Left hindlimb (tissue), 1 donor: ENCODE data around the gene SZT2.

Experiments
- DNase-seq: peaks from one replicate; pipeline ENCODE4 v3.0.0-alpha.2; 2018

The SZT2 gene

DNA sequence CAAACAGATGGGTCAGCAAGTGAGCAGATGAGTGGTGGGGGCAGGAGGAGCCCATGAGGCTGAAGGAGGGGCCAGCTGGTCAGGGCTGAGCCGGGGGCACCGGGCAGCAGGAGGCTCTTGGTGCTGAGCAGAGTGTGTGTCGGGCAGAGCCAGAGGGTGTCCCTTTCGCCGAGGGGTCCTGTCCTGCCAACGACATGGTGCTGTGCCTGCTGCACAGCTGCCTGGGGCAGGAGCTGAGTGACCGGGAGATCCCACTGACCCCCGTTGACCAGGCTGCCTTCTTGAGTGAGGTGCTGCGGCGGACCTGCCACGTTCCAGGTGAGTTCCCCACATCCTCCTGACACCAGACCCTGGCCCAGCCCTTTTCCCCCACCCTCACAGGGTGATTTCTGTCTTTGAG lies 36.5 kb downstream of the SZT2 start:
- DNase-seq, result no peak

DNA sequence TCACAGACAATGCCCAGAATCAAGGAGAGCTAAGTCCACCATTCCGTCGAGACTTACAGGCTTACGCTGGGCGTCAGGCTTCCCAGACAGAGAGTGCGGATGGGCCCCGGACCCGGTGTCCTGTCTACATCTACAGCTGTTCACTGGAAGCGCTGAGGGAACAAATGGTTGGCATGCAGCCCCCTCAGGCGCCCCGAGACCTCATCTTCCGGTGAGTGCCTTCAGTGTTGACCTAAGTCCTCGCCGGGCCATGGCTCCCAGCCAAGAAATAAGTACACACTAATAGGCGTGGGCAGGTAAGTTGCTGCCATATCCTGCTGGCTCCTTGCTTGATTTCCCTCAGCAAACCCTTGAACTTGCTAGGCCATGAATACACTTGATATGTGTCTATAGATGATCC lies 37.8 kb downstream of the SZT2 start:
- DNase-seq, result no peak

DNA sequence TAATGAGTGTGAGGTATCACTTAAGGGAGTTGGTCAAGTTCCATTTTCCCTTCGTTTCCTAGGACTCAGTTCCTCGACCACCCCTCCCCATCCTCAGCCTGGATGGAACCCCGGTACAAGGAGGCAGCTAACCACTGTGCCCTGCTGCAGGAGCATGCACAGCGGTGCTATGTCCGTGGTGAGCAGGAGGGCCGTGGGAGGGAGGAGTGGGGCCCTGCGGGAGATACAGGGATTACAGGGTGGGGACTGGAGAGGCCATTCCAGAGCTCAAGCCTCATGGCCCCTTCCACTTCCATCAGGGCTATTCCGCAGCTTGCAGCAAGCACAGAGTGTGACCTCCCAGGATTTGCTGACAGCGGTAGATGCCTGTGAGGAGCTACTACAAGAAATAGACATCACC lies 38.2 kb downstream of the SZT2 start:
- no peak for DNase-seq

DNA sequence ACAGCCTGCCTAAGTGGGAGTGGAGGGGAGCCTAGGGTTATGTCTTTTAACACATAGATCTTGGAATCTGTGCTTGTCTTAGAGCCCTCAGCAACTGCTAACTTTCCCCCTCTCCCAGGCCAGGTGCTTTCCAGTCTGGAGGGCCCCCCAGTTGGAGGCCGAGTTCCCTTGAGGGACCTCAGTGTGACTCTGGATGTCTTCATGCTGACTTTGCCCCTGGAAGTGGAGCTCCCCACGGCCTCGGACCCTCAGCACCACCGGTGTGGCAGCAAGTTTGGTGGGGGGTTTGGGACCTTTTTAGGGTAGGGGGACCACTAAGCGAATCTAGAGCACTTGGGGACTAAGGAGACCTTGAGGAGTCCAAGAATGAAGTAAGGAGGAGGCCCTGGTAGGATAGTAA lies 41.1 kb downstream of the SZT2 start:
- peak; percentile 6 for DNase-seq

DNA sequence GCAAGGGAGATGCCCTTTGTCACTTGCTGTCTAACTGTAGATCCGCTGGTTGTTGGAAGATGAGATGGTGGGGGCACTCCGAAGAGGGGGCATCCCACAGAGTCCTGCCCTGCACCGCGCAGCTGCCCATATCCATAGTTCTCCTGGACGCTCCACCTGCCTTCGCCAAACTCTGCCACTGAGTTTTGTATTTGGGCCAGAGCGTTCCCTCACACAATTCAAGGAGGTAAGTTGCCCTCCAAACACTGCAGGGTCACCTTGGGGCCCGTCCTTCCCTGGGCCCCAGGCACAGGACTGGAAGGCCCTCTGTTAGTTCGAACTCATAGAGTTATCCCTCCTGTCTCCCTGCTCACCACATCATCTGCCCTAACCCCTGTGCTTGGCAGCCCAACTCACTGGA lies 42.0 kb downstream of the SZT2 start:
- no peak for DNase-seq

DNA sequence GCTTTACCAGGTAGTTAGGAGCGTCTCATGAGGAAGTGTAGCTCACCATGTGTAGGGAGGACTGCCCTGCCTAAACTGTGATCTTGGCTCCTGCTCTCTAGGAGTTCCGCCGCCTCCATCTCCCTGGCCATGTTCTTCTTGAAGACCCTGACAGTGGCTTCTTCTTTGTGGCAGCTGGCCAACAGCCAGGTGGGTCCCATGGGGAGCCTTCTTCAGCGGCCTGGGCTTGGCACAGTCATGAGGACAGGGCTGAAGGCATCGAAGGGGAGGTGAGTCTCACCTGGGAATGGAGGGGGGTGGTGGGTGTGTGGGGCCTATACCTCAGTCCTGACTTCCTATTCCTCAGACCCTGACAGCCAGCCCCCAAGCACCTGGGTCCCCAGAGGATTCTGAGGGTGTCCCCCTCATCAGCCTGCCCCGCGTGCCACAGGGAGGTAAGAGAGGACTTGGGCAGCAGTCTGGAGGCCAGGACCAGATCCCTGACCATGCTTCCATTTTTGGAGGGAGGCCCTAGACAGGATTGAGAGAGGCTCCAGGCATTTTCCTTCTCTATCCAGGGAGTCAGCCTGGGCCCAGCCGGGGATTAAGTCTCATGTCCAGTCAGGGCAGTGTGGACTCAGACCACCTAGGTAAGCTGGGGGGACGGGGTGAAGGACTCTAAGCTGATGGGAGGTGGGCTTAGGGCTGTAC lies 42.6 kb downstream of the SZT2 start:
- peak; percentile 19 for DNase-seq

DNA sequence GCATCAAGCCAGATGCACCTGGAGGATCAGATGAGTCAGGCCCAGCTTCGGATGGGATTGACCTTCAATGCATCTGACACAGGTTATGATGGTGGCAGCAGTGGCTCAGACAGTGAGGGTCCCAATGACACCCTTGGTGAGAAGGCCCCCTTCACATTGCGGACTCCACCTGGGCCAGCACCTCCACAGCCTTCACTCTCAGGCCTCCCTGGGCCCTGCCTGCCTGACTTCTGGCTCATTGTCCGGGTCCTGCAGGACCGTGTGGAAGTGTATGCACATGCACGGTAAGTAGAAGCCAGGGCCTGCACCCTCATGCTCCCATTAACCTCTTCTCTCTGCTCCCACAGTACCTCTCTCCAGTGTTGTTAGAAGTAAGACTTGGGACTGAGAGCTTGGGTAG lies 43.2 kb downstream of the SZT2 start:
- DNase-seq, result peak; percentile 16

DNA sequence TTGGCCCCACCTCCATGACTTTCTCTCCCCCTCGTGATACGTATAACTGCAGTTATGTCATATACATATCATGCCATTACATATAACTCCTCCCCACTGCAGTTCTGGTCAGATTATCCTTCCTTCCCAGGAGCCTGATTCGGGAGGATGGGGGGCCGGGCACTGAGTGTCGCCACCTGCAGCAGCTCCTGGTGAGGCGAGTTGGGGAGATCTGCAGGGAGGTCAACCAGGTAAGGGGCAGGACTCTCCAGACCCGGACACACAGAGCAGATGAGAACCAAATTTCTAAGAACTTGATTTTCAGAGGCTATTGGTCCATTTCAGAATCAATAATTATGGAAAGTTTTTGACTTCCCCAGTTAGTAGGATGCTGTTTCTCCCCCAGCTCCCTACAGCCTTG lies 44.6 kb downstream of the SZT2 start:
- DNase-seq, result peak; percentile 17

DNA sequence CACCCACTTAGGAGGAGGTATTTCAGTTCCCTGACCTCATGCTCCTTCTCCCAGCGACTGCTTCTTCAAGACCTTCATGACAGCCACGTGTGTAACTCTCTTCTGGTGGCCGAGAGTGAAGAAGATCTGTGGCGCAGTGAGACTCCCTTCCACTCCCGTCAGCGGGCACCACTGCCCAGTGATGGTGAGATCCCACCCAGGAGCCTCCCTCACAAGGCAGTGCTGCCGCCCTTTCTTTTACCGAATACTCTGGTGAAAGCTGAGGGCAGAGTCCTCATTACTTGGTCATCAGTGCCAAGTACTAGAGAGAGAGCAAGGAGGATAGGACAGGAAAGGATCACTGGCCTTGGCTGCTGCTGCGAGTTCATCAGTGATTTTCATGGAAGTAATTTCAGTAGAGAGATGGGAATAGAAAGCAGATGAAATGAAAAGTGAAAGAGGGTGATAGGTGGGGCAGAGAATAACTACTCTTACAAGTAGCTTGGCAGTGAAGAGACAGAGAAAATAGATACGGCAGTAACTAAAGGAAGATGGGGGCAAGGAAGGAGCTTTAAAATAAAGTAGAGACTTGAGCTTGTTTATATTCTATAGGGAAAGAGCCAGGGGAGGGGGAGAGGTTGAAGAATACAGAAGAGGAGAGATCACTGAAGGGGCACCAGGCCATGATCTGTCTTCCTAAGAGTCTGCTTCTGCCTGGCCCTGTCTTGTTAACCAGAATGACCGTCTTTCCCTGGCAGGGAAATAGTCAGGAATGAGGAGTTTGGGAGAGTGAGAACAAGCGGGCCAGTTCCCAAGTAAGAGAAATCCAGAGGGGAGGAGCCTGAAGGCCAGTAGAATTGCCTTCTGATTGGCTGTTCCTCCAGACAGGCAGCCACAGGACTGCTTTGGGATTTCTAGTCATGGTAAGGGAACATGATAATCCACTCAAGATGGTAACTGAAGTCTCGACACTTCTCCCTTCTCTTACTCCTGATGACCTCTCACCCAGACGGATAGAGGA lies 45.7 kb downstream of the SZT2 start:
- peak; percentile 45 for DNase-seq

DNA sequence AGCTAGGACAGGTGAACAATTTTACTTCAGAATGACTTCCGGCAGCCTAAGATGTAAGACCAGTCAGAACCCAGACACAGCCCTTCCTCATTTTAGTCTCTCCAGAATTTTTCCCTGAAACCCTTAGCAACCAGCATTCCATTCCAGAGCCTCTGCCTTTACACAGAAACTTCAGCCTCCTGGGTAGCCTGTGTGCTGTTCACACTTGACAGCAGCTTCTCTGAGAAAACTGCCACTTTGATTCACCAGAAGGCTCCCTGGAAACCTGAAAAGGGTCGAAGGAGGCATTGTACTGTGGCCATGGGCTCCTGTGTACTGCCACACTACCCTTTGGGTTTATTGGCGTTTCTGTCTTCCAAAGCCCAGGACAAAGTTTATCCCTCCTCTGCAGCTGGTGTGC lies 46.7 kb downstream of the SZT2 start:
- DNase-seq, result no peak

DNA sequence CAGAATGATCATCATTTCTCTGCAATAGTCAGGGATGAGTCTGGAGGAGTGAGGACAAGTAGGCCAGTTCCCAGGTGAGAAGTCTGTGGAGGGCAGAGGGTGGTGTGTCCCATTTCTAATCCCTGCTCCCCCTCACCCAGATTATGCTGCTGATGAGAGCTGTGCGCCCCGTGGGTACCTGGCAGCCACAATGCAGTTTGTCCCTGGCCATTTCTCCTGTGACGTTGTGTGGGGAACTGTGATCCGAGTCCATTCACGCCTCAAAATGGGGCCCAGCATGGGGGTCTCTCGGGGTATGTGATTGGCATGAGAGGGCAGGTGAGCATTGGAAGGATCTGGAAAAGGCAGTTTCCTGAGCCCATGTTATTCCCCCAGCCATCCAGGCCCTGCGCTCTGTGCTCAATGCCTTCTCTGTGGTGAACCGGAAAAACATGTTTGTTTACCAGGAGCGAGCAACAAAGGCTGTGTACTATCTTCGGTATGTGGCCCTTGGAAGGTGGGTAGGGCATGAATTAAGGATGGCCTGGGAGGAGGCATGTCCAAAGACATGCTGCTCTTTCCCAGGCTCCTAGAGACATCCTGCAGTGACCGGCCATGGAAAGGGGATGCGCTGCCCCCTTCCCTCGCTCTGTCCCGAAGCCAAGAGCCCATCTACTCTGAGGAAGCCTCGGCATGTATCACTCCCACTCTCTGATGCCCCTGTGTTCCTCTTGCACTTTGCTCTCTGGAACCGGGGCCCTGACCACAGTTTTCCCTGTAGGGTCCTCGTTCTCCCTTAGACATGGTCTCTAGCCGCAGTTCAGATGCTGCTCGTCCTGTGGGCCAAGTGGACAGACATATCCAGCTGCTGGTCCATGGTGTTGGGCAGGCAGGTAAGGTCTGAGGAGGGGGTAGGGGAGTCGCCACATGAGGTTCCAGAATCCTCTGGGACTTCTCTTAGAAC lies 47.6 kb downstream of the SZT2 start:
- DNase-seq, result peak; percentile 13

DNA sequence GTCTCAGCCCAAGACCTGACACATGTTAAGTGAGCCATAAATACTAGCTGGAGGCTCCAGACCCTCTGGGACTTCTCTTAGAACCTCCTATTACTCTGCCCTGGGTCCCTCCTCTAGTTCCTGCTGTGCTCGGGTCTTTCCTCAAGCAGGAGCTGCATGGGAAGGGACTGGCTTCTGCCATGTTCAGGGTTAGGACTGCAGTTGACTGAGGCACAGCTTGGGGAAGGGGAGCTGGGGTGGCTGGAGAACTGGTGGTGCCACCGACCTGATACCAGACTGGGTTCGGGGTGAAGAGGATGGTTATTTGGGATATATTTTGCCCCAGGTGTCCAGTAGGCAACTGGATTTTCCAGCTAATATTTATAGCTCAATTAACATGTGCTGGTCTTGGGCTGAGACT lies 48.3 kb downstream of the SZT2 start:
- peak; percentile 12 for DNase-seq

DNA sequence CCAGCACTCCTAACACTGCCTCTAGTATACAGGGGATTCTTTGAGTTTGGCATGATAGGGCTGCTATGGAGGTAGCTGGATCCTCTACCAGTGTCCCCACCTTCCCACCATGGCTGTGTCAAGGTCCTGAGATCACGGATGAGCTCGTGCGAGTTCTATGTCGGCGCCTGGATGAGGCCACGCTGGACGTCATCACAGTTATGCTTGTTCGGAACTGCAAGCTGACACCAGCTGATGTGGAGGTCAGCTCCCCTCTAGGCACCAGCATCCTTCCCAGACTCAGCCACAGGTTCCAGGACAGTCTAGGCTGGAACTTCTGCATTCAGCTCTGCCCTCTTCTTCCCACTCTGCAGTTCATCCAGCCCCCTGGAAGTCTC lies 48.9 kb downstream of the SZT2 start:
- DNase-seq, result no peak

DNA sequence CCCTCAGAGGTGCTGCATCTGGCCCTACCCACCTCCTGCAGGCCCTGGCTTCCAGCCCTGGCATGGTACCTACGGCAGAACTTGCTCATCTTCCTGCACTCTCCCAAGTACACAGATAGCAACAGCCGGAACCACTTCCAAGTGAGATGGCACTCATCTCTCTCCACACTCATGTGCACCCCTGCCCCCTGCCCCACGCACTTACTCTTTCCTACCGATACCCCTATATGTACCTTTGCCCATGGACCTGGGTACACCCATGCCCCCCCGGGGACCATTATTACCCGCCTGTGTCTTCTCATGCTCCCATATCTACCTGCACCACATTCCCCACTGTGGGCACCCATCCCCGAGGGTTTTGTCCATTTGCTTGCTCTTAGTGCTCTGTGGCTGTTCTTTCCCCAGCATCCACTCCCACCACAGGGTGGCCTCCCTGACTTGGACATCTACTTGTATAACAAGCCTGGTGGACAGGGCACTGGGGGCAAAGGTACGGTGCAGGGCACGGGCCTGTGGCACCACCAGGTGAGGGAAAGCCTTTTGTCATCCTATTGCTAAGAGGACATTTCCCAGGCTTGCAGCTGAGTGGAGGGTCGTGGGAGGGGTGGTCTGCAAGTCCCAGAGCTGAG lies 49.4 kb downstream of the SZT2 start:
- DNase-seq, result peak; percentile 26

DNA sequence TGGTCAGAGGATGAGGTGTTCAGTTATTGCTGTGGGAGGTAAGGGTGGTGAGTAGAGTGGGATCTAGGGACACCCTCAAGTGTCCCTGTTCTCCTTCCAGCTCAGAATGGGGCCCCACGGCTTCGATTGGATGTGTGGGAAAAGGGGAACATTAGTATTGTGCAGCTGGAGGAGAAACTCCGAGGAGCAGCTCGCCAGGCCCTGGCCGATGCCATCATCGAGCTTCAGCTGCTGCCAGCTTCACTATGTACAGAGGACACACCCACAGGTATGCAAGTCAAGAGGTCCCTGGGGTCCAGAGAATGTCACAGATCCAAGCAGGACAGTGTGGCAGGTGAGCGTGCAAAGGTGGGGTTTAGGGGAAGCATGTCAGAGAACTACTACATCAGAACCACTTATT lies 50.1 kb downstream of the SZT2 start:
- peak; percentile 19 for DNase-seq

DNA sequence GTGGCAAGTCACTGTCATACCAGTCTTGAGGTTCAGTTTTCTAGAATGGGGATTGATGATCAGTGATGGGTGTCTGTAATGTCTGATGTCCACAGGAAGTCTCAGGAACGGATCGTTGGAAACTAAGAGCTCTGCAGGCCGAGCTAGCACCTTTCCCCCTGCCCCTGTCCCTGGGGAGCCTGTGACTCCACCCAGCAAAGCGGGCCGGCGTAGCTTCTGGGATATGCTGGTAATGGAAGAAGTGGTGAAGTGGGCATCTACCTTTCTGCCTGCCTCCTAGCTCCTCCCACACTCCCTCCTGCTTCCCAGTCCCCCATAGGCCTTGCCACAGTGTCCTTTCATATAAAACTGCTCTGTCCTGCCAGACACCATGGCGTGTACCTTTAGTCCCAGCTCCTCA lies 50.7 kb downstream of the SZT2 start:
- DNase-seq, result peak; percentile 17

DNA sequence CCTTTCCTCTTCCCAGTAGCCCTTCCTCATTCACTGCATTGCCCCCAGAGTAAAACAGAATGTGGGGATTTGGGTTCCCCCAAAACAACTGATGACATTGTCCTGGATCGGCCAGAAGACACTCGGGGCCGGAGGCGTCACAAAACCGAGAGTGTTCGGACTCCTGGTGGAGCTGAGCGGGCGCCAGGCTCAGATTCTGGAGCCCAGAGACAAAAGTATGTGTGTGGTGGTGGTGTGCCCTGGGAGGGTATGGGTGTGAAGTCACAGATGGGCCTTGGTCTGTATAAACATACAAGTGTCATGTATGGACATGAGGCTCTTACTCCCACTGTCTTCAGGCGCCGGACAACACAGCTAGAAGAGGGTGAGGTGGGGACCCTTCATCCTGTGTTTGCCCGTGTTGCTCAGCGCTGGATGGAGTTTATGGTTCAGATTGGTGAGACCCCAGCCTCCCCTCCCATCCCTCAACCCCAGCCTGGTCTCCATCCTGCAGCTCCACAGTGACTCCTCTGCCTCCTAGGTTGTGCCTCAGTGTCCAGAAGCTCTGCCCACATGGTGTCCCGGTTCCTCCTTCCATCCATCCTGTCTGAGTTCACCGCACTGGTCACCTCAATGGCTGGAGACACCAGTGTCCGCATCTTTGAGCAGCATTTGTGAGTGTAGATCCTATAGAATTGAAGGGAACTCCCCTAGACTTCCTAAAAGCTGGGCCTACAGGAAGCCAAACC lies 51.6 kb downstream of the SZT2 start:
- no peak for DNase-seq

DNA sequence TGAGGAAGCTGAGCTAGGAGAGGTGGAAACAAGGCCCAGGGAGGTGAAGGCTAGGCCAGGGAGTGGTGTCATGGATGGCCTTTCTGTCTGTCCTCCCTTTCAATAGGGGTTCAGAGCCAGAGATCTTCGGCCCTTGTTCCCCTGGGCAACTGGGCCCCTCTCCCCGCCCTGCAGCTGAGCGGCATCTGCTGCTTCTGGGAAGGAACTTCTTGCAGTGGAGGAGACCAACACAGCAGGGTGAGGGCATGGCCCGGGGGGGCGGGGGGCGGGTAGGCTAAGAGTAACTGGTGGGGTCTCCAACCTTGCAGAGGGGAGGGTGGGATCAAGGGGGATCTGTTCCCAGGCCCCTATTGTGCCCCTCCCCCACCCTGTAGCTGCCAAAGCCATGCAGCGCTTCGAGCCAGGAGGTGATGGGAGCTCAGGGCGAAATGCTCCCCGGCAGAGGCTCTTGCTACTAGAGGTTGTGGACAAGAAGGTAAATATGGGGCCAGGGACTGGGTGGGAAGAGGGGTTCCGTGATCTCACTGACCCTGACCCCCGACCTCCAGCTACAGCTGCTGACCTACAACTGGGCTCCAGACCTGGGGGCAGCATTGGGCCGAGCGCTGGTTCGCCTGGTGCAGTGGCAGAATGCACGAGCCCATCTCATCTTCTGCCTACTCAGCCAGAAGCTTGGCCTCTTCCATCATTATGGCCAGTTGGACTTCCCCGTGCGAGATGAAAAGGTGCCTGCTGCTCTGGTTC lies 52.4 kb downstream of the SZT2 start:
- DNase-seq, result no peak

DNA sequence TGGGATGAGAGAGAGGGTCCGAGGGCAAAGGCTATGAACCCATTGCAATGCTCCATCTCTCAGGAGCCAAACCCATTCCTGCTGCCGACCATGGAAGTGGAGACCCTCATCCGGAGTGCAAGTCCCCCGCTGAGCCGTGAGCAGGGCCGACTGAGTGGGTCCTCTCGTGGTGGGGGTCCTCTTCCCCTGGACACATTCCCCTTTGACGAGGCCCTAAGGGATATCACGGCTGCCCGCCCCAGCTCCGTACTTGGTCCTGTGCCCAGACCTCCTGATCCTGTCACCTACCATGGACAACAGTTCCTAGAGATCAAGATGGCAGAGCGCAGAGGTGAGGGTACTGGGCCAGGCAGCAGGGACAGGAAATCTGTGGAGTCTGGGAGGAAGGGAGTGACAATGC lies 53.1 kb downstream of the SZT2 start:
- no peak for DNase-seq

DNA sequence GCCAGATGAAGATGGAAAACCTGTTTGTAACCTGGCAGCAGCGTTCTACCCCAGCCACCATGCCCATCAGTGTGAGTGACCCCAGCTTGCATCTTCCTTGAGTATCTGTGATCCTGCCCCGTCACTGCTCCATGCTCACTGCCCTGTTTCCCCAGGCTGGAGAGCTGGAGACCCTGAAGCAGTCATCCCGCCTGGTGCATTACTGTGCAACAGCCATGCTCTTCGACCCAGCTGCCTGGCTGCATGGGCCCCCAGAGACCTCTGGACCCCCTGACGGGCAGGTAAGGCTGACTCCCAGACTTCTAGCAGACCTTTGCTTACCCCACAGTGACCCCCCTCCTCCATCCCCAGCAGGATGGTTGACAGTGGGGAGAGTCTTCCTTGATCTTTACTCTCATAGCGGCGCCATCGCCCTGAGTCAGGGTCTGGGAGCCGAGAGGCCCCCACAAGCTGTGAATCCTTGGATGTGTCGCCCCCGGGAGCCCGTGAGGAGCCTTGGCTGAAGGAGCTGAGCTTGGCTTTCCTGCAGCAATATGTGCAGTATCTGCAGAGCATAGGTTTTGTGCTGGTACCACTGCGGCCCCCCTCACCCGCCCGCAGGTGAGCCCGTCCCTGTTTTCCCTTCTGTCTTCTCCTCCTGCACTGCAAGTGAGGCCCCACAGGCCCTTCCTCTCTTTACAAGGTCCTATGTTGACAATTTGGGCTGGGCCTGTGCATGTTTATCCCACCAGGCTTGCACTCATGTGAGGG lies 53.7 kb downstream of the SZT2 start:
- DNase-seq, result no peak
